ENCODE results near the gene CDK4. TPM values are rescaled to one million over a fixed set of nuclear protein-coding genes. Genes with fewer than 3 reads are reported as not detected.
"Not testable (repeated sequence)": the region's sequence is repeated elsewhere in the genome, so short reads cannot be mapped to it uniquely, and the experiment has no call there.

The CDK4 gene
- total and polyA plus RNA-seq, 2 donors: 38.5 to 96.8 TPM

GRCh38 chr12:57775563-57776246 is 23.6 kb upstream of the CDK4 start:
- Histone ChIP-seq H3K27ac (ENCODE audit: low read depth in 1 of 2, low read length in 1 of 2) (no peak overlapping the region), H3K27me3 (ENCODE audit: control insufficient read depth in 2 of 2, insufficient read depth in 1 of 2, low read length in 1 of 2) (peaks cover 0 to 19% of the 10 kb centered on the region in 2 donors), H3K9me3 (ENCODE audit: control insufficient read depth in 2 of 2, insufficient read depth in 1 of 2, low read length in 1 of 2) (peaks cover 0 to 4% of the 10 kb centered on the region in 2 donors), H3K4me3 (ENCODE audit: low read length in 2 of 2) (no peak overlapping the region), H3K36me3 (ENCODE audit: control insufficient read depth in 2 of 2, insufficient read depth in 2 of 2, low read length in 1 of 2) (no peaks in the 10 kb centered on the region), H3K4me1 (ENCODE audit: control insufficient read depth in 2 of 2, insufficient read depth in 2 of 2, low read length in 2 of 2) (peaks cover 10 to 34% of the 10 kb centered on the region in 2 donors)
- WGBS: 96% methylated on average over 4 of the region's 4 CpGs
- DNase-seq (ENCODE audit: low read depth in 6 of 9, low spot score in 9 of 9): no peak

GRCh38 chr12:57775044-57775443 is 22.9 kb upstream of the CDK4 start:
- Histone ChIP-seq H3K9me3 (ENCODE audit: control insufficient read depth in 2 of 2, insufficient read depth in 1 of 2, low read length in 1 of 2) (peaks cover 0 to 4% of the 10 kb centered on the region in 2 donors), H3K27me3 (ENCODE audit: control insufficient read depth in 2 of 2, insufficient read depth in 1 of 2, low read length in 1 of 2) (peaks cover 0 to 19% of the 10 kb centered on the region in 2 donors), H3K4me1 (ENCODE audit: control insufficient read depth in 2 of 2, insufficient read depth in 2 of 2, low read length in 2 of 2) (peaks cover 6 to 28% of the 10 kb centered on the region in 2 donors), H3K27ac (ENCODE audit: low read depth in 1 of 2, low read length in 1 of 2) (no peak overlapping the region), H3K36me3 (ENCODE audit: control insufficient read depth in 2 of 2, insufficient read depth in 2 of 2, low read length in 1 of 2) (no peaks in the 10 kb centered on the region), H3K4me3 (ENCODE audit: low read length in 2 of 2) (no peak overlapping the region)
- DNase-seq (ENCODE audit: low read depth in 6 of 9, low spot score in 9 of 9): no peak
- 92% methylated on average over 3 of the region's 3 CpGs for WGBS

- not testable (repeated sequence) for H3K27ac ChIP-seq (ENCODE audit: low read depth in 1 of 2, low read length in 1 of 2); DNase-seq (ENCODE audit: low read depth in 6 of 9, low spot score in 9 of 9); H3K4me3 ChIP-seq (ENCODE audit: low read length in 2 of 2); H3K36me3 ChIP-seq (ENCODE audit: control insufficient read depth in 2 of 2, insufficient read depth in 2 of 2, low read length in 1 of 2); H3K9me3 ChIP-seq (ENCODE audit: control insufficient read depth in 2 of 2, insufficient read depth in 1 of 2, low read length in 1 of 2)
- peaks cover 6 to 27% of the 10 kb centered on the region in 2 donors for H3K4me1 ChIP-seq (ENCODE audit: control insufficient read depth in 2 of 2, insufficient read depth in 2 of 2, low read length in 2 of 2)
- 98% methylated on average over 11 of the region's 11 CpGs for WGBS
- H3K27me3 ChIP-seq (ENCODE audit: control insufficient read depth in 2 of 2, insufficient read depth in 1 of 2, low read length in 1 of 2): peaks cover 0 to 19% of the 10 kb centered on the region in 2 donors
Measured at GRCh38 chr12:57774634-57775033, 22.5 kb upstream of the CDK4 start.

GRCh38 chr12:57772429-57773322 is 20.6 kb upstream of the CDK4 start, which contains the start of gene EEF1AKMT3:
Gene EEF1AKMT3, plus strand, starts transcription at chr12:57772614. Its CDS starts 111 bp downstream, at chr12:57772725.
- WGBS: 4% methylated on average over 67 of the region's 67 CpGs
- peaks cover 0 to 4% of the 10 kb centered on the region in 2 donors for H3K36me3 ChIP-seq (ENCODE audit: control insufficient read depth in 2 of 2, insufficient read depth in 2 of 2, low read length in 1 of 2)
- H3K9me3 ChIP-seq (ENCODE audit: control insufficient read depth in 2 of 2, insufficient read depth in 1 of 2, low read length in 1 of 2): peaks cover 0 to 4% of the 10 kb centered on the region in 2 donors
- peaks cover 6 to 26% of the 10 kb centered on the region in 2 donors for H3K27me3 ChIP-seq (ENCODE audit: control insufficient read depth in 2 of 2, insufficient read depth in 1 of 2, low read length in 1 of 2)
- DNase-seq (ENCODE audit: low read depth in 6 of 9, low spot score in 9 of 9): peak in 1 of 9 donors; percentile 13
- H3K4me3 ChIP-seq (ENCODE audit: low read length in 2 of 2): peak within 1 kb of the TSS; percentile 67 to 78
- peak within 1 kb of the TSS; percentile 70 to 75 for H3K27ac ChIP-seq (ENCODE audit: low read depth in 1 of 2, low read length in 1 of 2)
- peaks cover 6 to 27% of the 10 kb centered on the region in 2 donors for H3K4me1 ChIP-seq (ENCODE audit: control insufficient read depth in 2 of 2, insufficient read depth in 2 of 2, low read length in 2 of 2)

GRCh38 chr12:57771873-57772428 is 19.8 kb upstream of the CDK4 start, which contains the start of gene METTL1:
Gene METTL1, minus strand, starts transcription at chr12:57772105. Its CDS starts 22 bp downstream, at chr12:57772083.
- H3K4me1 ChIP-seq (ENCODE audit: control insufficient read depth in 2 of 2, insufficient read depth in 2 of 2, low read length in 2 of 2): peaks cover 6 to 29% of the 10 kb centered on the region in 2 donors
- WGBS: under 1% methylated on average over 28 of the region's 28 CpGs
- peaks cover 14 to 33% of the 10 kb centered on the region in 2 donors for H3K27me3 ChIP-seq (ENCODE audit: control insufficient read depth in 2 of 2, insufficient read depth in 1 of 2, low read length in 1 of 2)
- peak; percentile 73 to 93 (median 83) for DNase-seq (ENCODE audit: low read depth in 6 of 9, low spot score in 9 of 9)
- H3K4me3 ChIP-seq (ENCODE audit: low read length in 2 of 2): peak within 1 kb of the TSS; percentile 67 to 78
- peak within 1 kb of the TSS; percentile 70 to 75 for H3K27ac ChIP-seq (ENCODE audit: low read depth in 1 of 2, low read length in 1 of 2)
- H3K9me3 ChIP-seq (ENCODE audit: control insufficient read depth in 2 of 2, insufficient read depth in 1 of 2, low read length in 1 of 2): peaks cover 0 to 4% of the 10 kb centered on the region in 2 donors
- H3K36me3 ChIP-seq (ENCODE audit: control insufficient read depth in 2 of 2, insufficient read depth in 2 of 2, low read length in 1 of 2): peaks cover 0 to 4% of the 10 kb centered on the region in 2 donors

GRCh38 chr12:57771236-57771872 is 19.2 kb upstream of the CDK4 start:
- peaks cover 20 to 39% of the 10 kb centered on the region in 2 donors for H3K27me3 ChIP-seq (ENCODE audit: control insufficient read depth in 2 of 2, insufficient read depth in 1 of 2, low read length in 1 of 2)
- H3K4me3 ChIP-seq (ENCODE audit: low read length in 2 of 2): peak overlapping the region; percentile 67 to 78
- peaks cover 0 to 4% of the 10 kb centered on the region in 2 donors for H3K9me3 ChIP-seq (ENCODE audit: control insufficient read depth in 2 of 2, insufficient read depth in 1 of 2, low read length in 1 of 2)
- H3K36me3 ChIP-seq (ENCODE audit: control insufficient read depth in 2 of 2, insufficient read depth in 2 of 2, low read length in 1 of 2): peaks cover 0 to 4% of the 10 kb centered on the region in 2 donors
- peak in 6 of 9 donors; percentile 56 to 87 (median 68) for DNase-seq (ENCODE audit: low read depth in 6 of 9, low spot score in 9 of 9)
- WGBS: 7% methylated on average over 16 of the region's 16 CpGs
- peak overlapping the region; percentile 48 to 66 for H3K27ac ChIP-seq (ENCODE audit: low read depth in 1 of 2, low read length in 1 of 2)
- peaks cover 7 to 35% of the 10 kb centered on the region in 2 donors for H3K4me1 ChIP-seq (ENCODE audit: control insufficient read depth in 2 of 2, insufficient read depth in 2 of 2, low read length in 2 of 2)

- H3K36me3 ChIP-seq (ENCODE audit: control insufficient read depth in 2 of 2, insufficient read depth in 2 of 2, low read length in 1 of 2): peaks cover 0 to 4% of the 10 kb centered on the region in 2 donors
- H3K27ac ChIP-seq (ENCODE audit: low read depth in 1 of 2, low read length in 1 of 2): no peak overlapping the region
- peaks cover 13 to 41% of the 10 kb centered on the region in 2 donors for H3K4me1 ChIP-seq (ENCODE audit: control insufficient read depth in 2 of 2, insufficient read depth in 2 of 2, low read length in 2 of 2)
- H3K4me3 ChIP-seq (ENCODE audit: low read length in 2 of 2): no peak overlapping the region
- 97% methylated on average over 4 of the region's 4 CpGs for WGBS
- no peak for DNase-seq (ENCODE audit: low read depth in 6 of 9, low spot score in 9 of 9)
- H3K27me3 ChIP-seq (ENCODE audit: control insufficient read depth in 2 of 2, insufficient read depth in 1 of 2, low read length in 1 of 2): peaks cover 26 to 45% of the 10 kb centered on the region in 2 donors
- H3K9me3 ChIP-seq (ENCODE audit: control insufficient read depth in 2 of 2, insufficient read depth in 1 of 2, low read length in 1 of 2): peaks cover 0 to 7% of the 10 kb centered on the region in 2 donors
Measured at GRCh38 chr12:57770734-57771133, 18.6 kb upstream of the CDK4 start.

- no peak for DNase-seq (ENCODE audit: low read depth in 6 of 9, low spot score in 9 of 9)
- WGBS: 97% methylated on average over 11 of the region's 11 CpGs
Measured at GRCh38 chr12:57769594-57769993, 17.5 kb upstream of the CDK4 start.

More at GRCh38 chr12:57769594-57769993, 17.5 kb upstream of the CDK4 start:
- Histone ChIP-seq H3K27me3 (ENCODE audit: control insufficient read depth in 2 of 2, insufficient read depth in 1 of 2, low read length in 1 of 2) (peaks cover 35 to 56% of the 10 kb centered on the region in 2 donors), H3K27ac (ENCODE audit: low read depth in 1 of 2, low read length in 1 of 2) (no peak overlapping the region), H3K4me1 (ENCODE audit: control insufficient read depth in 2 of 2, insufficient read depth in 2 of 2, low read length in 2 of 2) (peaks cover 17 to 52% of the 10 kb centered on the region in 2 donors), H3K36me3 (ENCODE audit: control insufficient read depth in 2 of 2, insufficient read depth in 2 of 2, low read length in 1 of 2) (peaks cover 0 to 4% of the 10 kb centered on the region in 2 donors), H3K4me3 (ENCODE audit: low read length in 2 of 2) (no peak overlapping the region), H3K9me3 (ENCODE audit: control insufficient read depth in 2 of 2, insufficient read depth in 1 of 2, low read length in 1 of 2) (peaks cover 0 to 18% of the 10 kb centered on the region in 2 donors)

Data from thymus (tissue), 11 donors.